GM13977 (cell line): ENCODE measurements around the gene LTA4H.

Experiments used
- DNase-seq: peaks from one replicate; pipeline ENCODE4 v3.0.0; 2012; ENCODE audit warnings: low spot score
- CTCF ChIP-seq: IDR thresholded peaks from 2 replicates; pipeline ENCODE4 v1.5.1; 2012; ENCODE audit warnings: mild to moderate bottlenecking, control low read depth; ENCODE audit not compliant: insufficient read depth; ENCODE audit errors: extremely low read depth, missing control alignments
- in situ Hi-C: fragments of 300-500 bp; cut with MboI; formaldehyde crosslinking; loops from one replicate; pipeline ENCODE4 v1.12.0; 2022; ENCODE audit warnings: low sequenced_read_pairs, low pct_unique_long_range_greater_than_20kb, mixed read lengths, inconsistent platforms; ENCODE audit not compliant: unreplicated experiment

The LTA4H gene

DNA sequence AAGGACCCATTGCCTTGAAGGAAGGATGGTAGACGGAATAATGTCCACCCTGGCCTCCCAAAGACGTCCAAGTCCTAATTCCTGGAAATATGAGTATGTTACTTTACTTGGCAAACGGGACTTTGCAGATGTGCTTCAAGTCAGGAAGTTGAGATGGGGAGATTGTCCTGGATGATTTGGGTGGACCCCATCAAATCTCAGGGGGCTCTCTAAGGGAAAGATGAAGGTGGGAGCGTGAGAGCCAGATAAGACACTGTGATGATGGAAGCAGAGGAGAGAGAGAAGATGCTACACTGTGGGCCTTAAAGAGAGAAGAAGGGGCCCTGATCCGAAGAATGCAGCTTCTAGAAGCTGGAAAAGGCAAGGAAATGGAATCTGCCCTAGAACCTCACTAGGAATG, 29.6 kb upstream of the LTA4H start:
- DNase-seq = no peak
- in situ Hi-C loops = loop anchor here (10.0 kb wide), 2 partner anchors 150 to 450 kb away; no protein-coding TSS in a partner anchor
- no peak for TF ChIP-seq CTCF

DNA sequence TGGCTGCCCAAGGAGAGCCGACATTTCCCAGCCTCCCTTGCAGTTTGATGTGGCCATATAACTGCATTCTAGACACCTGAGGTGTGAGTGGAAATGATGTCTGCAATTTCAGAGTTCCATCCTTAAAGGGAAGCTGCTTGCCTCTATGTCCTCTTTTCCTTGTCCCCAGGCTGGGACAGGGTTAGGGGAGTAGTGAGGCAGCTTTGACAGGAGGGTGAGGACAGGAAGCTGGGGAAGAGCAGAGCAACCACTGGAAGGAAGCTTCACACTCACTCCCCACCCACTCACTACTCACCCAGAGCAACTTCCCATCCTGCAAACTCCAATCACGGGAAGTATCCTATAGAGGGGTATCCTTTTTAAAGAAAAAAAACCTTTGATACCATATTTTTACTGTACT, 28.9 kb upstream of the LTA4H start:
- TF ChIP-seq CTCF = no peak
- in situ Hi-C loops = loop anchor here (10.0 kb wide), 2 partner anchors 151 to 451 kb away; no protein-coding TSS in a partner anchor
- DNase-seq = no peak

- peak; percentile 21 for TF ChIP-seq CTCF
- in situ Hi-C loops = loop anchor here (10.0 kb wide), 2 partner anchors 152 to 452 kb away; no protein-coding TSS in a partner anchor
- no peak for DNase-seq
Measured at GRCh38 chr12:96063046-96063445, 27.7 kb upstream of the LTA4H start.

DNA sequence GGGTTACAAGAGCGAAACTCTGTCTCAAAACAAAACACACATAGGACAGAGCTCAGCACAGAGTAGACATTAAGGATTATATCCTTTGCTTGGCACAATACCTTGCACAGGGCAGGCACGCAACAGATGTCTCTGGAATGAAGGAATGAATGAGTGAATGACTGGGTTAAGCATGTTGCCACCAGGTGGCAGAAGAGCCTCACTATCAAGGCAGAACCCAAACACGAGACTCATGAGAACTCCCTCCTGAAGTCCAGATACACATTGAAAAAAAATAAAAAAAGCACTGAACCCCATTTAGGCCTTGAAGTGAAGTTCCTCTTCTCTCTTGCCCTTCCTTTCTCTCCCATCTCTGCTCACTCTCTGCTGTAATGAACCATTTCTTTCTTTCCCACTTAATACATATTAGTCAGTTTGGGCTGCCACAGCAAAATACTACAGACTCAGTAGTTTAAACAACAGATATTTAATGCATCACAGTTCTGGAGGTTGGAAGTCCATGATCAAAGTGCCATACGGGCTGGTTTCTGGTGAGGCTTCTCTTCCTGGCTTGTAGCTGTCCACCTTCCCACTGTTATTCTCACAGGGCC, 26.6 kb upstream of the LTA4H start:
- in situ Hi-C loops = loop anchor here (10.0 kb wide), 2 partner anchors 153 to 453 kb away; no protein-coding TSS in a partner anchor
- peak; percentile 73 for DNase-seq
- TF ChIP-seq CTCF = peak; percentile 73

DNA sequence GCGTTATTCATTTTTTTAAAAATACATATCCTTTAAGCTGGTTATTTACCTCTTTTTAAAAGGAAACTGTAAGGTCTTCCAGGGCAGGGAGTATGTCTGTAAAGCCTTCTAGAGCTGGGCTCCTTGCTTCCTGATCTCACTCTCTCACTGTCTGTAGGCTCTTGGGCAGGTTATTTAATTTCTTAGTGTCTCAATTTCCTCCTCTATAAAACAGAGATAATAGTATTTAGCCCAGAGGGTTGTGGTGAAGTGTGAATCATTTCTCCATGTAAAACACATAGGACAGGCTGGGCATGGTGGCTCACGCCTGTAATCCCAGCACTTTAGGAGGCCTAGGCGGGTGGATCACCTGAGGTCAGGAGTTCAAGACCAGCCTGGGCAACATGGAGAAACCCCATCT, 25.9 kb upstream of the LTA4H start:
- in situ Hi-C loops = loop anchor here (10.0 kb wide), 2 partner anchors 153 to 453 kb away; no protein-coding TSS in a partner anchor
- DNase-seq = no peak
- no peak for TF ChIP-seq CTCF

DNA sequence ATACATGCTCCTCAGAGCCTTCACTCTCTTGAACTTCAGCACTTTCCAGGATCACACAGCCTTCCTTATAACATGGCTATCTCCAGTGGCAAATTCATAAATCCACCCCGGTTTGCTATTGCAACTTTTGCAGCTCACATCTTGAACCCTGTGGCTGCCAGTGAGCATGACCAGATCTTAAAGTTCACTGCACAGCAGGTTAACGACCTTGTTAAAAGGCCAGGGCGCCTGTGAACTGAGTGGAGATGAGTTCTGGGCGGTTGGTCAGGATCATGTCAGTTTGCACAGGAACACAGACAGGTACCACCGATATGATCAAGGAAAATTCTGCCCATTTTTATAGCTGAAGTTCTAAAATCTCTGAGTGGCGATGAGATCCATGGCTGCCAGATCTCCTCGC, 24.7 kb upstream of the LTA4H start:
- DNase-seq = no peak
- TF ChIP-seq CTCF = no peak
- in situ Hi-C loops = loop anchor here (10.0 kb wide), 2 partner anchors 155 to 455 kb away; no protein-coding TSS in a partner anchor
